ENCODE measurements around the gene KLHDC3. TPM values are rescaled to one million over a fixed set of nuclear protein-coding genes. Genes with fewer than 3 reads are reported as not detected.
"Not testable (repeated sequence)": the region's sequence is repeated elsewhere in the genome, so short reads cannot be mapped to it uniquely, and the experiment has no call there.

Gene KLHDC3
- polyA plus RNA-seq, 1 donor: 227 TPM

GRCh38 chr6:42987533-42988451, 26.3 kb upstream of the KLHDC3 start:
- no peak for DNase-seq (ENCODE audit: low read depth)

GRCh38 chr6:42988486-42989020, 25.5 kb upstream of the KLHDC3 start:
- no peak for DNase-seq (ENCODE audit: low read depth)

GRCh38 chr6:42989923-42990322, 24.1 kb upstream of the KLHDC3 start:
- DNase-seq (ENCODE audit: low read depth): no peak

- DNase-seq (ENCODE audit: low read depth): no peak
These were observed 20.6 kb upstream of the KLHDC3 start for GRCh38 chr6:42993445-42993844.

GRCh38 chr6:42996513-42996912, 17.5 kb upstream of the KLHDC3 start:
- DNase-seq (ENCODE audit: low read depth): no peak

GRCh38 chr6:42998205-42998604, 15.8 kb upstream of the KLHDC3 start:
- not testable (repeated sequence) for DNase-seq (ENCODE audit: low read depth)

GRCh38 chr6:43001843-43002242, 12.2 kb upstream of the KLHDC3 start:
- DNase-seq (ENCODE audit: low read depth): no peak

- DNase-seq (ENCODE audit: low read depth): no peak
These were observed 8.2 kb upstream of the KLHDC3 start for GRCh38 chr6:43005844-43006243.

- no peak for DNase-seq (ENCODE audit: low read depth)
These were observed 7.8 kb upstream of the KLHDC3 start for GRCh38 chr6:43006251-43006650.

GRCh38 chr6:43007126-43007525, 6.9 kb upstream of the KLHDC3 start:
- no peak for DNase-seq (ENCODE audit: low read depth)

- DNase-seq (ENCODE audit: low read depth): no peak
These were observed 4.9 kb upstream of the KLHDC3 start for GRCh38 chr6:43009124-43009523.

- no peak for DNase-seq (ENCODE audit: low read depth)
These were observed 2.8 kb upstream of the KLHDC3 start for GRCh38 chr6:43011207-43011606.

- no peak for DNase-seq (ENCODE audit: low read depth)
These were observed 1.7 kb upstream of the KLHDC3 start for GRCh38 chr6:43012364-43012763.

GRCh38 chr6:43013097-43013842, 779 bp upstream of the KLHDC3 start:
- DNase-seq (ENCODE audit: low read depth): no peak

GRCh38 chr6:43014434-43014909, 423 bp downstream of the KLHDC3 start:
- no peak for DNase-seq (ENCODE audit: low read depth)

GRCh38 chr6:43016176-43016942, 2.3 kb downstream of the KLHDC3 start:
- no peak for DNase-seq (ENCODE audit: low read depth)

- no peak for DNase-seq (ENCODE audit: low read depth)
These were observed 2.9 kb downstream of the KLHDC3 start for GRCh38 chr6:43016943-43017334.

GRCh38 chr6:43019152-43019551, 5.1 kb downstream of the KLHDC3 start:
- DNase-seq (ENCODE audit: low read depth): no peak

- no peak for DNase-seq (ENCODE audit: low read depth)
These were observed 6.1 kb downstream of the KLHDC3 start for GRCh38 chr6:43020052-43020705.

GRCh38 chr6:43020847-43021246, 6.8 kb downstream of the KLHDC3 start:
- DNase-seq (ENCODE audit: low read depth): no peak
